ENCODE measurements around the gene RIMBP2. TPM values are rescaled to one million over a fixed set of nuclear protein-coding genes. Genes with fewer than 3 reads are reported as not detected.

Gene RIMBP2
- total RNA-seq, 1 experiment from 2014 or later: not detected

DNA sequence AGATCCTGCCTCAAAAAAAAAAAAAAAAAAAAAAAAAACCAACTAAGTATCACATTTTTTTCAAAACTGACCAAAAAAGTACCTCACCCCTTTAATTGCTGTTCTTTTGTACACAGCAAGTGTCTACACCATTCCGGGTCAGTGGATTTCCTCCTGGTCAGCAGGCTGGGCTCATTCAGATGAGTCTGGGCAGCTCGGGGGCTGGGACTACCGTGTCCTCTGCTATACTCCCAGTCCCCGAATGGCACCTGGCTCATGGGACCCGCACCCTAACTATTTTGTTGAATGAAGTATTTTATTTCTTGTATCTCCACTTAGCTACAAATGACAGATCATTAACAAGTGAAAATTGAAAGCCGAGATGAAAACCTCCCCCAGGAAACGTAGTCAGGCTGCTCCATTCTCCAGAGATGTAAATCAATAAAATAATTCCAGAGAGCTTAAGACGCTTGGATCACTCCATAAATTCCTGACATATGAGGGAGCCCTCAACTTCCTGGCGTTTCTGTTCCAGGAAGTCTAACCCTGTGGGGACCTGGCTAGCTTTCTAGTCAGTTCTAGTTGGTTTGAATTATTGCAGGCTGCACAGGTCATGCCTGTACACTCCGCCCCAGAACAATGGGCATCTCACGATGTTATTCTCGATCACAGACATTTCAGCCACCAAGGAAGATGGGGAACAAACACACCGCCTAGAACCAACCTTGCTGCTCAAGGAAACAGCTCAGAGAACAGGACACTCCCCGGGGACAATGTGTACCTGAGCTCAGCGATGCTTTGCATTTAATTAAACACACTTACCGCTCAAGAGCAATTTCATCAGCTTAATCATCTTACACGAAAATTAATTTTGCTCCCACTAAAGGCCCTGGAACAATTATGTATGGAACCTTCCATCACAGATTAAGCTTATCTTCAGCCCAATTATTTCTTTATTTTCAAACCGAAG lies 76.3 kb downstream of the RIMBP2 start:
- peak; percentile 13 for DNase-seq (ENCODE audit: low read depth)

DNA sequence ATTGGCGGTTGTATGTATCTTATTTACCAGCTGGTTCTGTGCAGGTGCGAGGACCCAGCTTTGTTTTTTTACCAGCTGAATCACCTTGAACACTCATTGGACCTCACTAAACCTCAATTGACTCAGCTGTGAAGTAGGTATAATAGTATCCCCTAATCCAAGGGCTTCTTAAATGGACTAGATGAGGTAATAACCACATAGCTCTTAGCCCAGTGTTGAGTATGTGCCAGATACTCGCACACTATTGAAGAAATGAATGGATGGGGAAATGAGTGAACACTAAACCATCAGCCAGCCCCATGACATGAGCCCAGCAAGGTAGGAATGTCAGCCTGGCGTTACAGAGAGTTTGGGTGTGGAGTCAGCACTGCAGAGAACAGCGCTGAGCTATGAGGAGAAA lies 79.7 kb downstream of the RIMBP2 start:
- no peak for DNase-seq (ENCODE audit: low read depth)

GRCh38 chr12:130634866-130635265 lies 81.2 kb downstream of the RIMBP2 start:
- no peak for DNase-seq (ENCODE audit: low read depth)

GRCh38 chr12:130633771-130634170 lies 82.3 kb downstream of the RIMBP2 start:
- peak; percentile 34 for DNase-seq (ENCODE audit: low read depth)

DNA sequence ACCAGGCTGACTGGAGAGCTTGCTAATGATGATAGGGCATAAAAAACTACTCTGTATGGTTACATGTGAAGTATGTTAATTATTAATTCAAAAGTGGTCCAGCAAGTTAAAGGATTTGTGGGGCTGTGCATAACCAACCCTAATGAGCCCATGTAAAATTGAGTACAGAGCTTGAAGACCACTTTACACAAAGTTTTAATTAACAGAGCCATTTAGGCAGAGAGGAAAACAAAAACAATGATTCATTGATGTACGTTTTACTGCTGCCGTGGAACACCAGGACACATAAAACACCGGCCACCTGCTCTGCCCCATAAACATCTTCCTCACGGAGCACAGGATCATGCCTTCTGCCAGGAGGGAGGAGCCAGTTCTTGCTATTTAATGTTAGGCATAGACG lies 83.5 kb downstream of the RIMBP2 start:
- DNase-seq (ENCODE audit: low read depth): no peak

DNA sequence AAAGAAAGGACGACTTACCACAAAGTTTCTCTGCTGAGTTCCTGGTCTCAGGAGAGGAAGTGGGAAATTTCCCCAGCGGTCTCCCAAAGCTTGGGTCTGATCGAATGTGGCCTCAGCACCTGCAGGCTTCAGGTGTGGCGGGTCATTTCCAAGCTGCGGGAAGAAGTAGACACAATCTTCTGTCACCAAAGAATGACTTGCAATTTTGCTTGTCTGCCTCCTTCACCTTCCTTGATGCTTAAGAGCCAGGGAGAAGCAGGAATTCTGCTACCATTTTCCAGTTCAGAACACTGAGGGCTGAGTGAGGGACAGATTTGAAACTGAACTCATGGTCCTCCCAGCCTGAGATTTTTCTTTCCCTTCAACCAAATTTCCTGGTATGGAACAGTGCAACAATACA lies 87.8 kb downstream of the RIMBP2 start:
- DNase-seq (ENCODE audit: low read depth): no peak

DNA sequence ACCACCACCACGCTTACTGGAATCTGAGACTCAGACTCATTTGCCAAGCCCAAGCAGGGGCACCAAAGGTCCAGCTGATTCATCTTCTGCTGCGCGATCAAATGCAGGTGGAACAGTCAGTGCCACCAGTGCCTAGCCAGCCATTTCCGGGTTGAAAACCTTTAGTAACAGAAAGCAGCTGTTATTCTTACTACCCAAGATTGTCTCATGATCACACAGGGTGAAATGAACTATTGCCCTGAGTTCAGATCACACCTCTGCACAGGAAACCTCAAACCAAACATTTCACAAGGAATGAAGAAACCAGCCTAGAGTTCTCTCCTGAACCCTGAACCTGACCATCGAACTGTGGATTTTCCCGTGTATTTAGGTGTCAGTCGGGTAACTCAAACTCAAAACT lies 88.9 kb downstream of the RIMBP2 start:
- DNase-seq (ENCODE audit: low read depth): no peak

GRCh38 chr12:130626601-130627000 lies 89.5 kb downstream of the RIMBP2 start:
- DNase-seq (ENCODE audit: low read depth): no peak

GRCh38 chr12:130625201-130625600 lies 90.9 kb downstream of the RIMBP2 start:
- no peak for DNase-seq (ENCODE audit: low read depth)

GRCh38 chr12:130622803-130623202 lies 93.3 kb downstream of the RIMBP2 start:
- DNase-seq (ENCODE audit: low read depth): no peak

GRCh38 chr12:130621696-130622298 lies 94.3 kb downstream of the RIMBP2 start:
- no peak for DNase-seq (ENCODE audit: low read depth)

DNA sequence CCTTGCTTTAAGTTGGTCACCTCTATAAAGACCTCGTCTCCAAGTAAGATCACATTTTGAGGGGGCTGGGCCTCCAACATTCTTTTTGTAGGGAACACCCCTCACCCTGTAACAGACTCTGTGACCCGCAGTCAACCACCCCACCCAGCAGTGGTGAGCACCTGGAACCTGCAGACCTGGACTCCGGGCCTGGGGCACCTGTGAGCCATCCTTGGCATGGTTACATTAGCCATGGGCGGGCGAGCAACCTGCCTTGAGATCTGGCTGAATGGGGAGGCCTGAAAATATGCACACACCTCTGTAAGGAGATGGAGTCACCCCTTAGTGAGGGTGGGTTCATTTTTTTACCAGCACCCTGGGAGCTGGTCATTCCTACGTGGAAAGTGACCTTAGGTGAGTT lies 95.3 kb downstream of the RIMBP2 start:
- DNase-seq (ENCODE audit: low read depth): no peak

DNA sequence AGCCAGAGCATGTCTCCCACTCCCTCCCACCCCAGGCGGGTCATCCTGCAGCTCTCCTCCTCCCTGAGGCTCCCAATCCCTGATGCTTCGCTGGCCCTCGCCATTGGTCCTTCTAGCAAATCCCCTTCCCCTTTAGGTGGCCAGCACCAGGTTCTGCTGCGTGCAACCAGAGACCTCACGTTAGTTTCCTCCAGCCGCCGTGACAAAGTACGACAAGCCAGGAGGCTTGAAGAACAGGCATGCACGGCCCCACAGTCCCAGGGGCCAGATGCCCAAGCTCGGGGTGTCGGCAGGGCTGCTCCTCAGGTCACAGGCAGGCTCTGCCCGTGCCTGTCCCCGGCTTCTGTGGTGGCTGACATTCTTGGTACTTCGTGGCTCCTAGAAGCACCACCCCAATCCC lies 95.8 kb downstream of the RIMBP2 start:
- DNase-seq (ENCODE audit: low read depth): no peak

- no peak for DNase-seq (ENCODE audit: low read depth)
Measured at GRCh38 chr12:130619385-130620001, 96.6 kb downstream of the RIMBP2 start.

DNA sequence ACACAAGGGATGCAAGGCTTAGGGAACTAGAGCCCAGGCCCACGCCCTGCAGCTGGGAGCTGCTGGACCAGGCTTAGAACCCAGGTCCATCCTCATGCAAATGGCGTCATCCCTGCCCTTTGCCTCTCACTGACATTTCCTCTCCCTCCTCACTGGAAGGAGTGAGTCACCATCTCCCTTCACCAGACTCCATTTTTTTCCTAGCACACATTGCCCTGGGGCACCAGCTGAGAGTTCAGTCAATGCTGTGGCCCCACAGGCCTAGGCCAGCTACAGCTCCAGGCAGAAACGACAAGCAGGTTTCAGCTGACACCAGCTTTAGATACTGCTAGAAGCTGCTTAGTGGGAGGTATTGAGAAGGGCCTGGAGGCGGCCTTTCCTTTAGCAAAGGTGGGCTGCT lies 98.9 kb downstream of the RIMBP2 start:
- DNase-seq (ENCODE audit: low read depth): peak; percentile 59

DNA sequence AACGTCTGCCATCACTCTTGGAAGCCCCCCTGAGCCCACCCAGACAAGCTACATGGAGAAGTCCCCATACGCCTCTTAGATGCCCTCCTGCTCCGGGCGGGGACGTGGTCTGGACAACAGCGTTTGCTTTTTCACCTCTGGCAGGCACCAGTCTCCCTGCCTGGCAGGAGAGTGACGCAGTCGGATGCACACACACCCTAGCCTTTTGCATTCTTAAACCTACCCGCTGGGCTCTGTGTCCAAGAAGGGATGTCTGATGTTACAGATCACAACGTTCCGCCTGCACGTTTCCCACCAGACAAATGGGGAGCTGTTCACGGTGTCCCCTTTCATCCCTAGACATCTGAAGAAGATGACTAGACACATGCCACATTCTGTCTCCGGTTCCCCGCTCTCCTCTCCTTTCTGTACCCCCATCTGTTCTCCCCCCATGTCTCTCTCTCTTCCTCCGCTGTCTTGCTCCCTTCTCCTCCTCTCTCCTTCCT lies 100.2 kb downstream of the RIMBP2 start:
- DNase-seq (ENCODE audit: low read depth): no peak

DNA sequence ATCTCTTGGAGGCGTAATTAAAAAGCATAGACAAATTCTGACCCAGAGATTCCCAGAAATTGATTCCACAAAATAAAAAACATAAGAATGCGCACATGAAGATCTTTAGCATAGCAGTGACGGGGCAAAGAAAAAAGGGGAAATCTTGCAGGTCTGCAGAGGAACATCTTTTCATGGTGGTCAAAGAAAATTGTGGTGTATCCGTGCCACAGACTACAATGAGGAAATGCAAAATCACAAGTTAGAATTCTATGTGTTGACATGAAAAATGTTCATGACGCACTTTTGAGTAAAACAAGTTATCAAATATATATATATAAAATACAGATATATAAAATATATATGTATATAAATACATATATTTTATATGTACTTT lies 101.6 kb downstream of the RIMBP2 start:
- DNase-seq (ENCODE audit: low read depth): no peak

- DNase-seq (ENCODE audit: low read depth): no peak
Measured at GRCh38 chr12:130613831-130614529, 102.1 kb downstream of the RIMBP2 start.

DNA sequence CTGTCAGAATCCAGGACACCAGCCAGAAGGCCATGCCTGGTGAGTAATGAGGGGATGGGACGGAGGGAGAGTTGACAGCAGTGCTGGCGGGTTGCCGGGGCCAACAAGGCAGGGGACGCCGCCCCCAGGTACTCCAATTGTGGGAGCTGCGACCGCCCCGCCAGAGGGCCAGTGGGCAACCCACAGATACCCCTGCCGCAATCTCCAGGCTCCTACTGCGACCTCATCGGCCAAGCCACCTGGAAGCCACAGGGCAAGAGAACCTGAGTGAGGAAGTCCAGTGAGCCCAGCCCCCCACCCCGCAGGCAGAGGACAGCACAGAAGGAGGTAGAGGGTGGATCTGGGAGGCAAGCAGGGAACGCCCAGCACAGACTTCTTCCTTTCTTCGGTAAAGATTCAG lies 103.0 kb downstream of the RIMBP2 start:
- DNase-seq (ENCODE audit: low read depth): no peak

GRCh38 chr12:130611026-130611905 lies 104.8 kb downstream of the RIMBP2 start:
- no peak for DNase-seq (ENCODE audit: low read depth)

DNA sequence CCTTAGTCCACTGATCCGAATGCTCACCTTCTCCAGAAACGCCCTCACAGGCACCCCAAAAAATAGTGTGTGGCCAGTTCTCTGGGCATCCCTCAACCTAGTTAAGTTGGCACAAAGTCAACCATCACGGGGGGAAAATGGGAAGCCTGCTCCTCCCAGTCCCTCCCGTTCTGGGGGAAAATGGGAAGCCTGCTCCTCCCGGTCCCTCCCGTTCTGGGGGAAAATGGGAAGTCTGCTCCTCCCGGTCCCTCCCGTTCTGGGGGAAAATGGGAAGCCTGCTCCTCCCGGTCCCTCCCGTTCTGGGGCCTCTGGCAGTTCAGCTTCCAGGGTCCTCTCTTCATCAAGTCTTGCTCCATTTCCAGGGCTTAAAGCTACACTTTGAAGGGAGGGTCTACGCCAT lies 106.1 kb downstream of the RIMBP2 start:
- DNase-seq (ENCODE audit: low read depth): no peak
